ENCODE data around the gene DPP7.

GRCh38 chr9:137089232-137089947 lies 25.1 kb downstream of the DPP7 start:
- TF ChIP-seq EZH2 (IDR thresholded peaks at IDR 0.05; ENCODE audit: borderline replicate concordance, low read length) (no peak), CTCF (conservative IDR thresholded peaks at IDR 0.05 in 1 of 2, IDR thresholded peaks at IDR 0.05 in 1 of 2; ENCODE audit: extremely low read depth in 1 of 2, insufficient read depth in 1 of 2, low read depth in 1 of 2, low read length in 2 of 2) (no peak)
